ENCODE results near the gene WDR7. TPM values are rescaled to one million over a fixed set of nuclear protein-coding genes. Genes with fewer than 3 reads are reported as not detected.

WDR7 gene
- total and polyA plus RNA-seq, 10 of the 15 experiments (the other 5 are each of a cell fraction or from before 2014, with no cell fraction given): 2.8 to 16.5 (median 11.7) TPM

- TF ChIP-seq ETV6 (conservative IDR thresholded peaks at IDR 0.05 in 1 of 2, IDR thresholded peaks at IDR 0.05 in 1 of 2; ENCODE audit: borderline replicate concordance in 1 of 2, low read depth in 1 of 2) (no peak), RFX5 (IDR thresholded peaks at IDR 0.05; ENCODE audit: low read depth, low read length) (no peak), YBX1 (IDR thresholded peaks at IDR 0.05) (no peak), SUZ12 (IDR thresholded peaks at IDR 0.05; ENCODE audit: unreplicated experiment) (no peak), POU2F2 (IDR thresholded peaks at IDR 0.05; ENCODE audit: borderline replicate concordance, low read depth, low read length) (no peak)
- TF ChIP-seq, protein P1, sequence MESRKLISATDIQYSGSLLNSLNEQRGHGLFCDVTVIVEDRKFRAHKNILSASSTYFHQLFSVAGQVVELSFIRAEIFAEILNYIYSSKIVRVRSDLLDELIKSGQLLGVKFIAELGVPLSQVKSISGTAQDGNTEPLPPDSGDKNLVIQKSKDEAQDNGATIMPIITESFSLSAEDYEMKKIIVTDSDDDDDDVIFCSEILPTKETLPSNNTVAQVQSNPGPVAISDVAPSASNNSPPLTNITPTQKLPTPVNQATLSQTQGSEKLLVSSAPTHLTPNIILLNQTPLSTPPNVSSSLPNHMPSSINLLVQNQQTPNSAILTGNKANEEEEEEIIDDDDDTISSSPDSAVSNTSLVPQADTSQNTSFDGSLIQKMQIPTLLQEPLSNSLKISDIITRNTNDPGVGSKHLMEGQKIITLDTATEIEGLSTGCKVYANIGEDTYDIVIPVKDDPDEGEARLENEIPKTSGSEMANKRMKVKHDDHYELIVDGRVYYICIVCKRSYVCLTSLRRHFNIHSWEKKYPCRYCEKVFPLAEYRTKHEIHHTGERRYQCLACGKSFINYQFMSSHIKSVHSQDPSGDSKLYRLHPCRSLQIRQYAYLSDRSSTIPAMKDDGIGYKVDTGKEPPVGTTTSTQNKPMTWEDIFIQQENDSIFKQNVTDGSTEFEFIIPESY (IDR thresholded peaks at IDR 0.05): no peak
Measured at GRCh38 chr18:57085371-57085770, 434.2 kb downstream of the WDR7 start (continued).

DNA sequence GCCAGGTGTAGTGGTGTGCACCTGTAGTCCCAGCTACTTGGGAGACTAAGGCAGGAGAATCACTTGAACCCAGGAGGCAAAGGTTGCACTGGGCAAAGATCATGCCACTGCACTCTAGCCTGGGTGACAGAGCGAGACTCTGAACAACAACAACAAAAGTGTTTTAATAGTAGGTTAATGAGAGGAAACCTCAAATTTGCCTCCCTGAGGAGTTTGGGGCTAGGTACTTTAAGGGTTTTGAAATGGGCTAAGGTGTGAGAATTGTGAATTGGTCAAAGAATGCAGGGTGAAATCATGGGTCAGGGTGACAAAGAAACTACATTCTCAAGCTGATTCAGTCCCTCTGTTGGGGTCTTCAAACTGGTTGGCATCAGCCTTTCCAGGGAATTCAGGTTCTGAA is 435.0 kb downstream of the WDR7 start:
- CTCF ChIA-PET: interaction anchor here (1.2 kb wide), 1 partner anchor 34 kb away, joined by 3 read pairs; no protein-coding TSS in a partner anchor
- Histone ChIP-seq H2AFZ (ENCODE audit: control insufficient read depth, low read depth, low read length) (no peak overlapping the region), H3K9me3 (replicated peaks; ENCODE audit: control insufficient read depth, insufficient read depth, low read length) (peaks cover 6% of the 10 kb centered on the region; the same call in 1 of the 3 replicates), H3K27me3 (replicated peaks in 1 of 2; ENCODE audit: control insufficient read depth in 2 of 2, insufficient read depth in 2 of 2, low read length in 1 of 2) (no peaks in the 10 kb centered on the region; a peak in 1 of 4 replicates), H3K36me3 (ENCODE audit: control insufficient read depth in 2 of 2, insufficient read depth in 2 of 2, low read length in 1 of 2) (no peaks in the 10 kb centered on the region), H3K9ac (ENCODE audit: control insufficient read depth, insufficient read depth, low read length) (no peak overlapping the region), H4K20me1 (ENCODE audit: control insufficient read depth, insufficient read depth) (no peaks in the 10 kb centered on the region), H3K27ac (ENCODE audit: control insufficient read depth, insufficient read depth) (no peak overlapping the region), H3K79me2 (ENCODE audit: control insufficient read depth, insufficient read depth, low read length) (no peaks in the 10 kb centered on the region), H3K4me3 (no peak overlapping the region), H3K4me2 (ENCODE audit: control insufficient read depth, insufficient read depth) (no peak overlapping the region), H3K4me1 (ENCODE audit: control insufficient read depth, insufficient read depth, low read length) (peaks cover 25% of the 10 kb centered on the region)
- SMC1A ChIA-PET (ENCODE audit: uncharacterized antibody, unreplicated experiment): interaction anchor here (1.3 kb wide), 1 partner anchor 88 kb away, joined by 4 read pairs; no protein-coding TSS in a partner anchor
- no peak for DNase-seq (ENCODE audit: low read depth, low spot score)
- ATAC-seq: peak; percentile 1; the same call in 1 of the 3 replicates
- in situ Hi-C loops (cut with MboI): no loop called here
- intact Hi-C loops (cut with micrococcal nuclease; ENCODE audit: unreplicated experiment): no loop called here
- FAIRE-seq: no peak
- TF ChIP-seq MEF2B (IDR thresholded peaks at IDR 0.05; ENCODE audit: partially characterized antibody, poor library complexity, severe bottlenecking): peak; percentile 52
- TF ChIP-seq MTA2 (IDR thresholded peaks at IDR 0.05; ENCODE audit: low read depth): 0 out of 2 replicates have a peak, but pooled peaks have one; percentile 18
- TF ChIP-seq TCF3 (IDR thresholded peaks at IDR 0.05; ENCODE audit: borderline replicate concordance, insufficient read depth, low read depth, low read length): no peak
- TF ChIP-seq NR2F1 (conservative IDR thresholded peaks at IDR 0.05): peak; percentile 64
- 0 out of 2 replicates have a peak, but pooled peaks have one; percentile 23 for TF ChIP-seq PAX5 (IDR thresholded peaks at IDR 0.05; ENCODE audit: borderline replicate concordance, low read depth, low read length)
- 0 out of 2 replicates have a peak, but pooled peaks have one; percentile 43 for TF ChIP-seq ZNF217 (IDR thresholded peaks at IDR 0.05)
- RAD21 ChIA-PET (ENCODE audit: unreplicated experiment): no interaction called here
- POLR2A ChIA-PET: no interaction called here
- no TSS peak for BruUV-seq (replicated peaks)
- WGBS (ENCODE audit: insufficient coverage, insufficient replicate concordance, low lambda C conversion rate, missing lambda C conversion rate): 73% methylated on average over 1 of the region's 1 CpG

Small RNAs within 50 kb of the gene (small RNA-seq; reads per million reads assigned to genes)
- gene RF00012 (not detected), gene RF00019 (not detected)

Other genes starting within 250 kb of the WDR7 start
- gene TXNL1, start 12.8 kb upstream of the WDR7 start, total RNA-seq (2014; rRNA removed): 30.9 and 38.7 TPM in 2 replicates
- gene TXNL1, start 12.8 kb upstream of the WDR7 start, total RNA-seq (2014; rRNA removed; fragmentation: Illumina TruSeq; extraction: Trizol): 57.4 and 63.0 TPM in 2 replicates
- 64.6 and 69.4 TPM in 2 replicates for gene TXNL1, start 12.8 kb upstream of the WDR7 start, total RNA-seq (2021)
- 96.1 and 138 TPM in 2 replicates for gene TXNL1, start 12.8 kb upstream of the WDR7 start, polyA plus RNA-seq (2011; rRNA removed)
- gene TXNL1, start 12.8 kb upstream of the WDR7 start, polyA plus RNA-seq (2014; fragmentation: Illumina TruSeq; extraction: Trizol): 103 and 136 TPM in 2 replicates
- 10 to 100 TPM; 32.8 to 54.9 TPM for gene TXNL1, start 12.8 kb upstream of the WDR7 start, polyA plus RNA-seq (2014; fragmentation: Nextera tagmentation; extraction: Ambion mirVana)
- gene TXNL1, start 12.8 kb upstream of the WDR7 start, polyA plus RNA-seq (2014; rRNA removed): 66.7 and 77.9 TPM in 2 replicates
- gene TXNL1, start 12.8 kb upstream of the WDR7 start, polyA plus RNA-seq (2016; fragmentation: Nextera tagmentation; extraction: Ambion mirVana): 100 to 1,000 TPM; 123 to 124 TPM